Measurements from ENCODE around the gene GTPBP4.
"Not testable (repeated sequence)": the region's sequence is repeated elsewhere in the genome, so short reads cannot be mapped to it uniquely, and the experiment has no call there.

The GTPBP4 gene

DNA sequence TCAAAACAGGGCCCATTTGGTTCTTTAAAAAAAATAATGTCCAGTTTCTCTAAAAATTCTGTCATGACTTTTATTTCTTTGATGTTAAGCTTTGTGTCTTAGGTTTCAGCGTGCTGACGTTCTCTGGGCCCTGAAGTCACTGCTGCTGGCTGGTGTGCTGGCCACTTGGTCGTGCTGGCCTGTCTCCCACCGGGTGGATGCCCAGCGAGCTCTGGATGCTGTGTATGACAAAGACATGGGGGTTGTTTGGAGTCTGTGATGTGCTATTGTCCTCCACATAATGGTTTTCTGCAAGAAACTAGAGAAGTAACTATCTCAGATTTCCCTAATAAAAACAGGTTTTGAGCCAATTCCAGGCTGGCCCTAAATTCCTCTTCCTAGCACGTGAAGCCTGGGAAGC lies 47.0 kb downstream of the GTPBP4 start:
- no peak for DNase-seq

DNA sequence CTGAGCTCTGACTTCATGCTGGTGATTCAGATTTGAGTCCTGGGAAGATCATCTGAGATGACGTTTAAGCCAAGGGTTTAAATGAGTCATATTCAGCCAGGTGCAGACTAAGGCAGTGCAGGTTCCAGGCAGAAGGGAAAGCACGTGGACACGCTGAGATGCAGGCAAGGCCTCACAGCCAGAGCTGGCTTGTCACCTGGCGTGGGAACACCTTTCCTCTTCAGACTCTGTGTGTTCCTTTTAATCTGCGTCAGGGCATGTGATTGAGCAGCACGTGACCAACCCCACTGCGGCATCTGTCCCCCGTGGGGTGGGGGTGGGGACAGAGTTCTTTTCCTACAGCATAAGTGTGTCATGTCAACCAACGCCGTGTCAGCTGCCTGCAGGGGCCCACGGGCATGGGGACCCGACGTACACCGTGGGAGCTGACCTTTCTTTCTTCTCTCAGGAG lies 48.1 kb downstream of the GTPBP4 start:
- DNase-seq = peak; percentile 9

DNA sequence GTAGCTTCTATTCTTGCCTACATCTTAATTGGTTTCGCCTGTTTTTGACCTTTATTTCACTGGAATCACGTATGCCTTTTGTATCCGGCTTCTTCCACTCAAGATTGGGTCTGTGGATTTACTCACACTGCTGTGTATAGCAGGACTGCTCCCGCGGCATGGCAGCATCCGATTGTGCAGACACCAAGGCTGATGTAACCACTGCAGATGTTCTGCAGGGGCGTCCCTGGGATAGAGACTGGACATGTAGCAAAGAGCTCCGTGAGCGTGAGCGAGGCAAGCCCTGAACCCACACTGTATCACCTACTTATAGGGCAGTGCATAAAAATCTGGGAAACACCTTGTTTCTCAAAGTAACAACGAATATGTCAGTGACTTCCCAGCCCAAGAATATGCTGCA lies 48.9 kb downstream of the GTPBP4 start:
- DNase-seq = no peak

DNA sequence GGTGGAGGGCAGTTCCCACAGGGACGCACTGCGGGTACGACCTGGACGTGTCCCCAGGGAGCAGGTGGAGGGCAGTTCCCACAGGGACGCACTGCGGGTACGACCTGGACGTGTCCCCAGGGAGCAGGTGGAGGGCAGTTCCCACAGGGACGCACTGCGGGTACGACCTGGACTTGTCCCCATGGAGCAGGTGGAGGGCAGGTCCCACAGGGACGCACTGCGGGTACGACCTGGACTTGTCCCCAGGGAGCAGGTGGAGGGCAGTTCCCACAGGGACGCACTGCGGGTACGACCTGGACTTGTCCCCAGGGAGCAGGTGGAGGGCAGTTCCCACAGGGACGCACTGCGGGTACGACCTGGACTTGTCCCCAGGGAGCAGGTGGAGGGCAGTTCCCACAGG lies 50.5 kb downstream of the GTPBP4 start:
- not testable (repeated sequence) for DNase-seq

DNA sequence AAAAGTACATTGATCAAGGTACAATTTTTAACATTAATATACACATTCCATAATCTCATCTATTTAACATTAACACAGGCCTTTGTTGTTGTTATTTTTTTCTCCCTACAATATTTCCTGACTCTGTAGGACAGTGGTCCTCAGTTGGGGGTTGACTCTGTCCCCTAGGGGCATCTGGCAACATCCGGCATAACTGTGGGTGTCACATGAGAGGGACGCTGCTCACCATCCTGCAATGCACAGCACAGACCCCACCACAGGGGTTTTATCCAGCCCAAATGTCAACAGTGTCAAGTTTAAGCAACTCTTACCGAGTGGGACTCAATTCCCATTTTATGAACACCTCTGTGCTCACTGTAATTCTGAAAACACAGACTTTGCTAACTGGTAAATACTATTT lies 51.9 kb downstream of the GTPBP4 start:
- DNase-seq = no peak

DNA sequence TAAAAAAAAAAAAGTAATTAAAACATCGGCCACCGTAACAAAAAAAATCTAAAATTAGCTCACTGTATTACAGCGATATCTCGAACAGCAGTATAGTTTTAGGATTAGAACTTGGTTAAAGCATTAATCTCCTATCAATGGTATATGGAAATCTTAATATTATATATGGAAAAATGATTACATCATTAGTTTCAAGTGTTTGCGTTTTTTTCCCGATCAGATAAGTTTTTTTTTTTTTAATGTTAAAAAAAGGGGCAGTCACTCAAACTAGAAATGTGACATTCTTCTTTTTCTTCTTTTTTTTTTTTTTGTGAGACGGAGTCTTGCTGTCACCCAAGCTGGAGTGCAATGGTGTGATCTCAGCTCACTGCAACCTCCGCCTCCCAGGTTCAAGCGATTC lies 53.3 kb downstream of the GTPBP4 start:
- no peak for DNase-seq

DNA sequence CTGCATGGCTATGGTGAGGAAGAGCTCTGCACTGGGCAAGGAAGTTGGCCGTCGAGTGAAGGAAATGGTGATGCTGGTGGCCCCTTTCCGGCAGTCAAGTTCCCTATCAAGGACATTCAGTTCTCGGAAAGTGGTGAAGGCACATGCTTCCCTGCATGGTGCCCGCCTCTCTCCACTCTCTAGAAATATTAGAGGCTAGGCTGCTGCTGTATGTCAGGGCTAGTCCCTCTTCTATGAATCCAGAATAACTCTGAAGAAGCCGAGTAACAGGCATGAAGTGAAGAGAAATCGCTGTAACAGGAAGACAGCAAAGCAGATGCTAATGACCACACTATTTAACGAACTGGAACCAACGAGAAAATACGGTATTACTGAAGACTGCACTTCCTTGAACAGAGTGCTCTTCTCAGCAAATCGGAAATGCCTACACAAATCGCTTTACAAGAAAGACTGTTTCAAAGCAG lies 55.3 kb downstream of the GTPBP4 start:
- DNase-seq = no peak

DNA sequence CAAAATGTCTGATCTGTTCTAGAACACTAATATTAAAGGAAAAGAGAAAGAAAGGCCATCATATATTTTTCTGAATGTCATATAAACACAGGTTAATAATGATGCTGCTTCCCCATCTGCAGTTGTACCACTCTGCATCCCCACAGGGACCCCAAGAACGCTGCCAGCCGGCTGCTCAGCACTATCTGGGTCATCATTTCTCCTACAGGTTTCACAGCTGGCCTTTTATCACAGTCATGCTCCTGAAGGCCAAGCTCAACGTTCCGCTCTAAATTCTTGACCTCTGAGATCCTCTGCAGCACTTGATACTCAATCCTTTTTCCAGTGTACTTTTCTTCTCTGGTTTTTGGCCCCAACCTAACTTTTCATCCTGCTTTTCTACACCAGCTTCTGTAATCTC lies 55.9 kb downstream of the GTPBP4 start:
- no peak for DNase-seq

DNA sequence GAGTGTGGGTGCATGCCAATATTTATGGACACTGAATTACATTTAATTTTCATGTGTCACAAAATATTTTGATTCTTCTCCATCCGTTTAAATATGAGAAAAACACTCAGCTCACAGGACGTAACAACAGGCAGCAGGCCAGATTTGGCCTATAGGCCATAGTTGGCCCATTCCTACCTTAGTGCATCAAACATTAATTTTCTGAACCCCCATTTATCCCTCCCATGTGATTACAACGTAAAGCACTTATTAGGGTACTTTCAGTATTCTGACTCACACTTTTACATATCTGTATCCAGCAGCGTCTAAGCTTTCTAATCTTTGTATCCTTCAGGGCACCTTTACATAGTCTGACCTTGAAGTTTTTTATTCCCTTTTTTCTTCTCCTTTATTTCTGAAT lies 56.7 kb downstream of the GTPBP4 start:
- DNase-seq = no peak

DNA sequence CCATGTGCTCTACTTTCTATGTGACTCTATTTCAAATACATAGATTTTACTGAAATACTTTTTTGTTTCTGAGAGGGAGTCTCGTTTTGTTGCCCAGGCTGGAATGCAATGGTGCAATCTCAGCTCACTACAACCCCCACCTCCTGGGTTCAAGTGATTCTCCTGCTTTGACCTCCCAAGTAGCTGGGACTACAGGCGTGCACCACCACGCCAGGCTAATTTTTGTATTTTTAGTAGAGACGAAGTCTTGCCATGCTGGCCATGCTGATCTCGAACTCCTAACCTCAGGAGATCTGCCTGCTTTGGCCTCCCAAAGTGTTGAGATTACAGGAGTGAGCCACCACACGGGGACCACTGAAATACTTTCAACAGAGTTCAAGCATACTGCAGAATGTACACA lies 57.2 kb downstream of the GTPBP4 start:
- no peak for DNase-seq

DNA sequence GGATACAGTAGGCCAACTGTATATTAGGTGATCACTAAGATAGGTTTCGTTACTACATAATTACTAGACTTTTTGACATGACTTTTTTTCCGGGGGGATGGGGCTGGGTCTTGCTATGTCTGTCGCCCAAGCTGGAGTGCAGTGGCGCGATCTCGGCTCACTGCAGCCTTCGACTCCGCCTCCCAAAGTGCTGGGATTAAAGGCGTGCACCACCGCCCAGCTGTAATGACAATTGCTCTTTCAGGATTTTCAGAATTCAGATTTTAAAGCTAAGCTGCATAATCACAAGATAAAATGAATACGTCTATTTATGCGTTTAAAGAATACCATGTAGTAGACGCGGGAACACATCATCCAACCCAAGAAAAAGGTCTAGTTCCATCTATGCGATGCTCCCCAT lies 59.7 kb downstream of the GTPBP4 start:
- no peak for DNase-seq

DNA sequence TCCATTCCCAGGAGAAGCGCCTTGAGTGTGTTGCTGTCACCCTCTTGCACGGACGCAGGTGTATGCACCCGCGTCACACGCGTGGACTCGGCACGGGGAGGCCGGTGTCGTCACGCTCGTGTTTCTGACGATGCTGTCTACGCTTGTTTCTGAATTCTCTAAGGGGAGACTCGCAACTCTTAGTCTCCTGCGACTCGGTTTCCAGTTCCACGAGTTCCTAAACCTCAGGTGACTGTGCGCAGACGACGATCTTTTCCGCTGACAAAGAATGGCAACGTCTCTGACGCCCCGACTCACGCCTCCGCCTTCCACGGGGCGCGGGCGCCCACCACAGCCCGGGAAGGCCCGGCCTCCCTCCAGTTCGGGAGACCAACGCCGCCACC lies 60.1 kb downstream of the GTPBP4 start:
- no peak for DNase-seq

DNA sequence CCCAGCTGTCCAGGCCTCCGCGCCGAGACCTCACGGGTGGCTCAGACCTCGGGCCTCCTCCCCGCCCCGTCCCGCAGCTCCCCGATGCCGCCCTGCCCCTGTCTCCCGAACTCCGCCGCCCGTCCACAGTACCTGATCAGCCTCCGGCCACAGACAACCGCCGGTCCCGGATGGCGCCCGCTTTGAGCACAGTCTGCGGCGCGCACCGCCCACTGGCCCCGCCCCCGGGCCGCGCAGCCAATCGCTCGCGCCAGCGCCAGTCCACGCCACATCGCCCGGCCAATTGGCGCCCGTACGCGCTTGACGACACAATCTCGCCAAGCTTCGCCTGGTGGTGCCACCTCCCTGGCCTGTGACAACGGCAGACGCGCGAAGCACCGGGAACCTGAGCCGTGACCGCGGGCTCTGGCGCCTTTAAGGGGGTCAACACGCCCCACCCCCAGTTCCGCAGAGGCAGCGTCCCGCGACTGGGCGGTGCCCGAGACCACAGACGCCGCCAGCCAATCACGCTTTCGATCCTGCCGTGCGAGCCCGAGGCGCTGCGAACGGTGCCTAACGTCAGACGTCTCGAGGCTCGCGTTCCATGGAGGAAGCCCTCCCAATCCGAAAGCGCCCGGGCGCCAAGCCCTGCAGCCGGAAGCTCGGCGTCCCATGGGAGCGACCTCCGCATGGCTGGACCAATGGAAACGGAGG lies 60.6 kb downstream of the GTPBP4 start, which contains the start of gene IDI1:
IDI1 (minus strand) TSS at position 388 of the 693 bp plus-strand sequence; CDS start at position 272, 116 bp downstream.
- DNase-seq = peak; percentile 94

DNA sequence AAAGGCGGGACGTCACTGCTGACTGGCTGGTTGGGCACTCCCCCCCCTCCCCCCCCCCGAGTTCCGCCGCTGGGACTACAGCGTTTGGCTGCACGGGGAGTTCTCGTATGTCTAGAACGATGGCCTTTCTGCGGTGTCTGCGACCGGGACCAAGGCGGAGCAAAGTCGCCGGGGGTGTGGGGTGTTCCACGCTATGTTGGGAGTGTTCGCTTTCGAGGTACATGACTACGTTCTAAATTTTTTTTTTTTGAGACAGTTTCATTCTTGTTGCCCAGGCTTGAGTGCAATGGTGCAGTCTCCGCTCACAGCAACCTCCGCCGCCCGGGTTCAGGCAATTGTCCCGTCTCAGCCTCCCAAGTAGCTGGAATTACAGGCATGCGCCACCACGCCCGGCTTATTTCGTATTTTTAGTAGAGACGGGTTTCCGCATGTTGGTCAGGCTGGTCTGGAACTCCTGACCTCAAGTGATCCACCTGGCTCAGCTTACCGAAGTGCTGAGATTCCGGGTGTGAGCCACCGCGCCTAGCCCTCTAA lies 61.3 kb downstream of the GTPBP4 start:
- DNase-seq = peak; percentile 20

DNA sequence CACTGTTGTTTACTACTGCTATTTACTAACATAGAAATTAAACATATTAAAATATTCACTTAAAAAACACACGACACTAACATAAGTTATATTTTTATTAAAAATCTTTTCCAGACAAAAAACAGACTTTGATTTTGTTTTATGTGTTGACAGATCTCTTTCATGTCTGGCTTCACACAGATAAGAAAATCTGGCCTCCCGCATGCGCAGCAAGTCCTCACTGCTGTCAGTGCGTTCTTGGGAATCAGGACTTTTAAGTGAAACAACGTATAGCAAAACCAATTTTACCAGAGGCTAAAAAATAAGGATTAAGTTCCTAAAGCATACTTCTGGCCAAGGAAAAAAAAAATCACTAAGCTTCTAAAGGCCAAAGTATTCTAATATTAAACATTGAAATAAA lies 61.9 kb downstream of the GTPBP4 start:
- DNase-seq = no peak

DNA sequence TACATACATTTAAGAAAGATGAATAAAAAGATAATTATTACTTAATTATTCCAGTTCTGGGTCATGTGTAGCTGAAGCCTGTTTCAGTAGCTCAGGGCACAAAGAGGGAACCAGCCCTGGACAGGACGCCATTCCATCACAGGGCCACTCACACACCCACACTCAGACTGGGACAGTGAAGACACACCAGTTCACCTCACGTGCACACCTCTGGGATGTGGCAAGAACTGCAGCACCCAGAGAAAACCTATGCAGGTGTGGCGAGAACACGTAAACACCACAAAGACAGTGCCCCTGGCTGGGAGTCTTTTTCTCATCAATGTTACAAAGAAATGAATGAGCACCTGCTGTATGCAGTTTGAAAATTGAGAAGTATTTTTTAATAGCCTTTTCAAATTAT lies 62.3 kb downstream of the GTPBP4 start:
- no peak for DNase-seq

DNA sequence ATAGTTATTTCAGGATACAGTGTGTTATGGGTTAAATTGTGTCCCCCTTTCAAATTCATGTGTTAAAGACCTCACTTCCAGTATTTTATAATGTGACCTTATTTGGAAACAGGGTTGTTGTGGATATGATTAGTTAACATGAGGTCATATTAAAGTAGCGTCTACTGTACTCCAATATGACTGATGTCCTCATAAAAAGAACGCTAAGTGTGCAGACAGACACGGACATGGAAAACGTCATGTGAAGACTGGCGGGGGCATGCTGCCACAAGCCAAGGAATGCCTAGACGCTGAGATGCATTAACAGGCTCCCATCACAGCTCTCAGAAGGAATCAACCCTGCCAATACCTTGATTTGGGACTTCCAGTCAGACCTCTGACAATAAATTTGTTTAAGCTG lies 66.5 kb downstream of the GTPBP4 start:
- DNase-seq = no peak

DNA sequence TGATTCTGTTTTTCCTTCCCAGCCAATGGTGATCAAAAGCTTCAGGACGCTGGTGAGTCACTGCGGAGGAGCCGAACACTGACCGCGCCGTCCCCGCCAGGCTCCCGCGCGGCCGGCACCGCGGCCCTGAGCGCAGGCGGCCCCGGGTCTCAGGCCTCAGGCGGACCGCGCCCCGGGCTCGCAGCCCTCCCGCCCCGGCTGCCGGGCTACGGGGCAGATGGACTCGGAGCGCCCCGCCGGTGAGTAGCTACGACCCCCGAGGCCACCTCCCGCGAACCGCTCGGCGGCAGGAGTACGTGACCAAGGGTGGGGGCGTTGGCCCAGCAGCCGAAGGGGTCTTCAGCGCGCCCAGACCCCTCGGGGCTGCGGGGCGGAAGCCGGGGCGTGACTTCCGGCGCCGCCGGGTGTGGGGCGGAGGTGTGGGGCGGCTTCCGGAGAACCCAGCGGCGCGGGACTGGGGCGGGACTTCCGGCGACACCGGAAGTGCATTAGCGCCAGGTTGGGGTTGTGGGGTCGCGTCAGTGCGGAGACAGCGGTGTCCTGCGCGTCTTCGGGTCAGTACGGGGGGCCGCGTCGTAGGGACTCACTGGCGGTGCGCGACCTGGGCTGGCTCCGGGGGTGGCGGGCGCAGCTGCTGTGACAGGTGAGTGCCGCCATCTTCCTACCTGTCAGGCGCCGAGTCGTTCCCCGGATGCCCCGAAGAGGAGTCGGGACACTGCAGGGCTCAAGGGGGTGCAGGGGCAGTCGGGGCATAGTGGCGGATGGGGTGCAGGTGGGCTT lies 68.3 kb downstream of the GTPBP4 start, which contains the start of gene WDR37:
WDR37 (plus strand) TSS at position 60 of the 780 bp plus-strand sequence. CDS start 15,771 bp downstream, outside the sequence.
- DNase-seq = peak; percentile 79

DNA sequence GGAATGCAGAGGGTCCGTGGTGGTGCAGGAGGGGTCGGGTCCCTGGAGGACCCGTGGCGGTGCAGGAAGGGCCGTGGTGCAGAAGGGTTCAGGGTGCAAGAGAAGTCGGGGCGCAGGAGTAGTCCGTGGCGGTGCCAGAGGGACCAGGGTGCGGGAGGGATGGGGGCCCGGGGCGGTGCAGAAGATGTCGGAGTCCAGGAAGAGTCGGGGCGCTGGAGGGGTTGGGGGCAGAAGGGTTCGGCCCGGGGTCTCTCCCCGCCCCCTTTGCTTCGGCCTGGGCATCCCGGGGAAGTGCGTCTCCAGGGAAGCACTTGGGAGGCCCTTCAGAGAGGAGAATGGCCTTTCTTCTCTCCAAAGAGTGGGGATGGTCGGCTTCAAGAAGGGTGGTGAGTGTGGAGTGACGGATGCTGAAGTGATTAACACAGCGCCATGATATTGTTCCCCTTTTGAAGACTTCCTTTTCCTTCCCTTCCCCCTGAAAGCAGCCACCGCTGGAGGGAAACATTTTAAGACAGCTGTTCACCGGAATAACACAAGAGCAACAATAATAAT lies 68.9 kb downstream of the GTPBP4 start:
- no peak for DNase-seq

DNA sequence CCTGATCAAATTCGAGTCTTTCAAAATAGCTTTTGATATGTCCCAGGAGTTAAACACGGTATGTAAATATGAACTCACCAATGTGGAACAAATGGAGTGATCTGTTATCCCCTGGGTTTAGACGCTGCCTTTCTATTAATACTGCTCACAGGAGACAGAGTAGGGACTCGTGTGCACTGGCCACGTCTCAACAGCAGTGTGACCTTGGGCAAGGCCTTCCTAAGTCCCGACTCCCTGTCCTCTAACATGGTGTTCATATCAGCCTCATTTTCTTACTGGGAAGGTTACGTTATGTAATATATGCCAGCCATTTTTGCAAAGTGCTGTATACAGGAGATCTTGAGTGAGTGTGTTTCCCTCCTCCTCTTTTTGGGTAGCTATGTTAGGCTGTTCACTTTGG lies 69.8 kb downstream of the GTPBP4 start:
- DNase-seq = no peak

DNA sequence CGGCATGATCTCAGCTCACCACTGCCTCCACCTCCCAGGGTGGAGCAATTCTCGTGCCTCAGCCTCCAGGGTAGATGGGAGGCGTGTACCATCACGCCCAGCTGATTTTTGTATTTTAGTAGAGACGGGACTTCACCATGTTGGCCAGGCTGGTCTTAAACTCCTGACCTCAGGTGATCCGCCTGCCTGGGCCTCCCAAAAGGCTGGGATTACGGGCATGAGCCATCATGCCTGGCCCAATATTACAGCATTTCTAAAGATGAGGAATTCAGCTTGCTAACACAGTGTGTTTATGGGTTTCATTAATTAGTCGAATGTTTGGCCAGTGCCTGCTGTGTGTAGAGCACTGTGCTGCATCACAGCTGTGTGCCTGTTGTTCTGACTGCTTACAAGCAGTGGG lies 71.7 kb downstream of the GTPBP4 start:
- no peak for DNase-seq

DNA sequence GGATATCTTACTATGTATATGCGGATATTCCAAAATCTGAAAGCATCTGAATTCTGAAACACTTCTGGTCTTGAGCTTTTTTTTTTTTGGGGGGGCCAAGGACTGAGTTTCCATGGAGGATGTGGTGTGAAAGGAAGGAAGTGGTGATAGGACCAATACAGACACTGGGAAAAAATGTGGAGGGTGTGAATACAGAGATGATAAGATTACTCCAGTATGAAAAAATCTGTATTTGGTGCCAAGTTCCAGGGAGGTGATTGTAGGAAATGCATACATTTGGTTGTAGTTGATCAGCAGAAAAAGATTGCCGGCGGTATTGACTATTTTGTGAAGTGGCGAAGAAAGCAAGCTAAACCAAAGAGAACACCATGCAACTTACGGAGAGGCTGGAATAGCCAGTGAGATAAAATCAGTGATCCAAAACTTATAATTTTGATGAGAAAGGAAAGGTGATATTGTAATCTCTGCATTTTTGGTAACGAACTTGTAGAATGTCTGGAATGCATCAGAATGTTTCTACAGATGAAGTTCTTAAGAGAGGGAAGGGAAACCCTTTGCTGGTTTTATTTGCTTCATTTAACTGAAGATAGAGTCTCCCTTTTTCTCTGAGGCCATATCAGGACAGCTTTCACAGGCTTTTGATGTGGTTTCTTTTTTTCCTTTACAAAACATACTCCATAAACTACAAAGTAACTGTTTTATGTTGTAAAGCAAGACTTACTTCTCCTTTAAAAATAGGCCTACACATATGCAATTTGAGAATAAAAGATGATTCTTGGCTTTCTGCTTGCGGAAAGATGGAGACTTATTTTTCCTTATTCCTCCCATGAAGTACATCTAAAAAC lies 73.9 kb downstream of the GTPBP4 start:
- DNase-seq = peak; percentile 83
